Measurements from ENCODE around the gene CCNC.

Gene CCNC

GRCh38 chr6:99545442-99545841, 23.0 kb downstream of the CCNC start:
- no peak for DNase-seq (ENCODE audit: low spot score)

- DNase-seq (ENCODE audit: low spot score): no peak
Measured at GRCh38 chr6:99543968-99544367, 24.5 kb downstream of the CCNC start.

- no peak for DNase-seq (ENCODE audit: low spot score)
Measured at GRCh38 chr6:99530627-99531026, 37.8 kb downstream of the CCNC start.

GRCh38 chr6:99522531-99522930, 45.9 kb downstream of the CCNC start:
- DNase-seq (ENCODE audit: low spot score): peak; percentile 39

GRCh38 chr6:99521633-99522151, 46.8 kb downstream of the CCNC start:
- peak; percentile 23 for DNase-seq (ENCODE audit: low spot score)

- DNase-seq (ENCODE audit: low spot score): peak; percentile 80
Measured at GRCh38 chr6:99520855-99521632, 47.4 kb downstream of the CCNC start.

- no peak for DNase-seq (ENCODE audit: low spot score)
Measured at GRCh38 chr6:99519446-99519845, 49.0 kb downstream of the CCNC start.

- DNase-seq (ENCODE audit: low spot score): no peak
Measured at GRCh38 chr6:99514089-99514488, 54.4 kb downstream of the CCNC start.

GRCh38 chr6:99512033-99512432, 56.4 kb downstream of the CCNC start:
- DNase-seq (ENCODE audit: low spot score): no peak

- DNase-seq (ENCODE audit: low spot score): no peak
Measured at GRCh38 chr6:99507648-99508047, 60.8 kb downstream of the CCNC start.

GRCh38 chr6:99501762-99502161, 66.7 kb downstream of the CCNC start:
- no peak for DNase-seq (ENCODE audit: low spot score)

- DNase-seq (ENCODE audit: low spot score): no peak
Measured at GRCh38 chr6:99498421-99498820, 70.0 kb downstream of the CCNC start.

GRCh38 chr6:99495466-99495865, 73.0 kb downstream of the CCNC start:
- no peak for DNase-seq (ENCODE audit: low spot score)

Measured in HuH-7 (cell line).